Measurements from ENCODE around the gene TMEM132C. TPM values are rescaled to one million over a fixed set of nuclear protein-coding genes. Genes with fewer than 3 reads are reported as not detected.

Gene TMEM132C
- total RNA-seq, 2 experiments from 2014 or later = not detected

- Histone ChIP-seq H3K4me2 (ENCODE audit: low read length) (no peak overlapping the region), H4K20me1 (ENCODE audit: insufficient read depth, low read length) (no peaks in the 10 kb centered on the region), H3K27ac (ENCODE audit: low read depth, low read length, poor library complexity, severe bottlenecking) (no peak overlapping the region), H3K36me3 (ENCODE audit: insufficient read depth, low read length) (no peaks in the 10 kb centered on the region), H3K79me2 (ENCODE audit: insufficient read depth, low read depth, low read length) (no peaks in the 10 kb centered on the region), H3K4me3 (ENCODE audit: low read depth, low read length, poor library complexity, severe bottlenecking) (no peak overlapping the region), H2AFZ (ENCODE audit: low read length) (no peak overlapping the region), H3K9me3 (ENCODE audit: low read length) (no peaks in the 10 kb centered on the region), H3K4me1 (ENCODE audit: insufficient read depth, low read length, poor library complexity, severe bottlenecking) (no peaks in the 10 kb centered on the region), H3K9me2 (ENCODE audit: insufficient read depth, low read length) (no peaks in the 10 kb centered on the region)
- no TSS peak for BruUV-seq (replicated peaks)
- POLR2A ChIA-PET = no interaction called here
- CTCF ChIA-PET (ENCODE audit: unreplicated experiment) = no interaction called here
- no peak for TF ChIP-seq EZH2phosphoT487 (IDR thresholded peaks at IDR 0.05; ENCODE audit: borderline replicate concordance, low read depth, low read length)
- TF ChIP-seq CTCF (conservative IDR thresholded peaks at IDR 0.05; ENCODE audit: low read length) = no peak
- DNase-seq (ENCODE audit: low spot score) = no peak
- intact Hi-C loops (cut with micrococcal nuclease; ENCODE audit: unreplicated experiment) = no loop called here
Measured at GRCh38 chr12:128459067-128459466, 192.1 kb downstream of the TMEM132C start.

GRCh38 chr12:128463881-128464280, 196.9 kb downstream of the TMEM132C start:
- H3K4me1 ChIP-seq (ENCODE audit: insufficient read depth, low read length, poor library complexity, severe bottlenecking) = no peaks in the 10 kb centered on the region
- intact Hi-C loops (cut with micrococcal nuclease; ENCODE audit: unreplicated experiment) = no loop called here
- no peak overlapping the region for H2AFZ ChIP-seq (ENCODE audit: low read length)
- H3K27ac ChIP-seq (ENCODE audit: low read depth, low read length, poor library complexity, severe bottlenecking) = no peak overlapping the region
- H3K9me3 ChIP-seq (ENCODE audit: low read length) = no peaks in the 10 kb centered on the region
- H3K79me2 ChIP-seq (ENCODE audit: insufficient read depth, low read depth, low read length) = no peaks in the 10 kb centered on the region
- no peak for TF ChIP-seq EZH2phosphoT487 (IDR thresholded peaks at IDR 0.05; ENCODE audit: borderline replicate concordance, low read depth, low read length)
- TF ChIP-seq CTCF (conservative IDR thresholded peaks at IDR 0.05; ENCODE audit: low read length) = no peak
- H4K20me1 ChIP-seq (ENCODE audit: insufficient read depth, low read length) = no peaks in the 10 kb centered on the region
- CTCF ChIA-PET (ENCODE audit: unreplicated experiment) = no interaction called here
- DNase-seq (ENCODE audit: low spot score) = no peak
- BruUV-seq (replicated peaks) = no TSS peak
- no peak overlapping the region for H3K4me2 ChIP-seq (ENCODE audit: low read length)
- H3K36me3 ChIP-seq (ENCODE audit: insufficient read depth, low read length) = no peaks in the 10 kb centered on the region
- no peaks in the 10 kb centered on the region for H3K9me2 ChIP-seq (ENCODE audit: insufficient read depth, low read length)
- POLR2A ChIA-PET = no interaction called here
- H3K4me3 ChIP-seq (ENCODE audit: low read depth, low read length, poor library complexity, severe bottlenecking) = no peak overlapping the region

- Histone ChIP-seq H3K27ac (ENCODE audit: low read depth, low read length, poor library complexity, severe bottlenecking) (no peak overlapping the region), H3K4me1 (ENCODE audit: insufficient read depth, low read length, poor library complexity, severe bottlenecking) (no peaks in the 10 kb centered on the region), H2AFZ (ENCODE audit: low read length) (no peak overlapping the region), H3K36me3 (ENCODE audit: insufficient read depth, low read length) (no peaks in the 10 kb centered on the region), H3K9me2 (ENCODE audit: insufficient read depth, low read length) (no peaks in the 10 kb centered on the region), H3K79me2 (ENCODE audit: insufficient read depth, low read depth, low read length) (no peaks in the 10 kb centered on the region), H4K20me1 (ENCODE audit: insufficient read depth, low read length) (no peaks in the 10 kb centered on the region), H3K4me2 (ENCODE audit: low read length) (no peak overlapping the region), H3K9me3 (ENCODE audit: low read length) (no peaks in the 10 kb centered on the region), H3K4me3 (ENCODE audit: low read depth, low read length, poor library complexity, severe bottlenecking) (no peak overlapping the region)
- no peak for TF ChIP-seq CTCF (conservative IDR thresholded peaks at IDR 0.05; ENCODE audit: low read length)
- TF ChIP-seq EZH2phosphoT487 (IDR thresholded peaks at IDR 0.05; ENCODE audit: borderline replicate concordance, low read depth, low read length) = no peak
- DNase-seq (ENCODE audit: low spot score) = no peak
- intact Hi-C loops (cut with micrococcal nuclease; ENCODE audit: unreplicated experiment) = no loop called here
- CTCF ChIA-PET (ENCODE audit: unreplicated experiment) = no interaction called here
- POLR2A ChIA-PET = no interaction called here
- BruUV-seq (replicated peaks) = no TSS peak
Measured at GRCh38 chr12:128467882-128468281, 200.9 kb downstream of the TMEM132C start.

Data from OCI-LY7 (cell line).